Measurements from ENCODE around the gene MMP26.

Gene MMP26

DNA sequence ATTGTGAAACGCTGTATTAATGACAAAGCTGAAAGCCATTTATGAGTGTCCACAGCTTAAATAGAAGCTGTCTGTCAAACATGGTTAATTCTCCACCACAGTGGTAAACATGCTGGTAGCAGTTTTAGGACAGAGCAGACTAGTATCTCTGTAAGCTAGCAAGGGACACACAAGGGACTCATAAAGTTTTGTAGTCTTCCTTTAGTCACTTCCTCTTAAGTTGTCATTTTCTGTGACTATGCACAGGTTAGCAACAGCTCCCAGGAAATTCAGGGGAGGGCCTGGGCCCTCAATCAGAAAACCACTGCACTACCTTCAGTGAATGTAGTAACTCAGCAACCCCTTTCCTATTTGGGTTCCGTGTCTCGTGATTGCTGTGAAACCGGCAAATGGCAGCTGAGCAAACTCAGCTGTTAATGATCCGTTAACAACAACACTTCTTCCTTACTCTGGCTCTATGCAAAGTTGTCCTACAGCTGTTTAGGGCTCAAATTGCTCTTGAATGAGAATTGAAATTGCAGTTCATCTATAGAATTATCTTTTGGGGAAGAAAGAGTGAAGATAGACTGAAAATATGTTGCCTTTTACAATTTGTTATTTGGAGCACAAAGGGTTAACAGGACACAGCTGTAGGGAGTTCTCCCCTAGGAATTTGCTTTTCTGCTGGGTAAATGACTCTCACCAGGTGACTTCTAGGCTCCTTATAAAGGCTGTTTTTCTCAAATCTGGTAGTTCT, at the start of gene MMP26:
TSS of gene MMP26 (plus strand) at position 731 of the 736 bp plus-strand sequence.
- no peak within 1 kb of the TSS for H3K9ac ChIP-seq (ENCODE audit: insufficient read length)
- no peak for DNase-seq (ENCODE audit: low read depth, low spot score)
- H3K4me3 ChIP-seq = no peak within 1 kb of the TSS
- H3K27ac ChIP-seq = no peak within 1 kb of the TSS
- no peak for TF ChIP-seq FOXP2 (optimal IDR thresholded peaks at IDR 0.05; ENCODE audit: control extremely low read depth, extremely low read length, insufficient read depth)
- TF ChIP-seq EZH2 (IDR thresholded peaks at IDR 0.05) = no peak
- no peak for TF ChIP-seq POLR2AphosphoS5 (IDR thresholded peaks at IDR 0.05; ENCODE audit: borderline replicate concordance, low read depth, low read length)
- no peaks in the 10 kb centered on the region for H3K36me3 ChIP-seq (ENCODE audit: insufficient read depth, low read length)
- no peaks in the 10 kb centered on the region for H3K9me3 ChIP-seq (ENCODE audit: low read depth, low read length)

GRCh38 chr11:4658629-4659445, 45.7 kb upstream of the MMP26 start:
- Histone ChIP-seq H3K9me3 (ENCODE audit: low read depth, low read length) (no peaks in the 10 kb centered on the region), H3K9ac (ENCODE audit: insufficient read length) (no peak overlapping the region), H3K36me3 (ENCODE audit: insufficient read depth, low read length) (no peaks in the 10 kb centered on the region), H3K27ac (no peak overlapping the region), H3K4me3 (no peak overlapping the region)
- DNase-seq (ENCODE audit: low read depth, low spot score) = no peak
- TF ChIP-seq POLR2AphosphoS5 (IDR thresholded peaks at IDR 0.05; ENCODE audit: borderline replicate concordance, low read depth, low read length) (no peak), EZH2 (IDR thresholded peaks at IDR 0.05) (no peak), FOXP2 (optimal IDR thresholded peaks at IDR 0.05; ENCODE audit: control extremely low read depth, extremely low read length, insufficient read depth) (no peak)

- no peak for TF ChIP-seq FOXP2 (optimal IDR thresholded peaks at IDR 0.05; ENCODE audit: control extremely low read depth, extremely low read length, insufficient read depth)
- TF ChIP-seq POLR2AphosphoS5 (IDR thresholded peaks at IDR 0.05; ENCODE audit: borderline replicate concordance, low read depth, low read length) = no peak
- TF ChIP-seq EZH2 (IDR thresholded peaks at IDR 0.05) = no peak
- Histone ChIP-seq H3K4me3 (no peak overlapping the region), H3K9ac (ENCODE audit: insufficient read length) (no peak overlapping the region), H3K36me3 (ENCODE audit: insufficient read depth, low read length) (no peaks in the 10 kb centered on the region), H3K9me3 (ENCODE audit: low read depth, low read length) (no peaks in the 10 kb centered on the region), H3K27ac (no peak overlapping the region)
- no peak for DNase-seq (ENCODE audit: low read depth, low spot score)
These were observed 41.7 kb upstream of the MMP26 start for GRCh38 chr11:4662876-4663275.

- H3K4me3 ChIP-seq = no peak overlapping the region
- no peak overlapping the region for H3K9ac ChIP-seq (ENCODE audit: insufficient read length)
- H3K9me3 ChIP-seq (ENCODE audit: low read depth, low read length) = no peaks in the 10 kb centered on the region
- no peaks in the 10 kb centered on the region for H3K36me3 ChIP-seq (ENCODE audit: insufficient read depth, low read length)
- DNase-seq (ENCODE audit: low read depth, low spot score) = no peak
- no peak overlapping the region for H3K27ac ChIP-seq
- no peak for TF ChIP-seq EZH2 (IDR thresholded peaks at IDR 0.05)
- TF ChIP-seq POLR2AphosphoS5 (IDR thresholded peaks at IDR 0.05; ENCODE audit: borderline replicate concordance, low read depth, low read length) = no peak
- no peak for TF ChIP-seq FOXP2 (optimal IDR thresholded peaks at IDR 0.05; ENCODE audit: control extremely low read depth, extremely low read length, insufficient read depth)
These were observed 40.4 kb upstream of the MMP26 start for GRCh38 chr11:4664183-4664582.

DNA sequence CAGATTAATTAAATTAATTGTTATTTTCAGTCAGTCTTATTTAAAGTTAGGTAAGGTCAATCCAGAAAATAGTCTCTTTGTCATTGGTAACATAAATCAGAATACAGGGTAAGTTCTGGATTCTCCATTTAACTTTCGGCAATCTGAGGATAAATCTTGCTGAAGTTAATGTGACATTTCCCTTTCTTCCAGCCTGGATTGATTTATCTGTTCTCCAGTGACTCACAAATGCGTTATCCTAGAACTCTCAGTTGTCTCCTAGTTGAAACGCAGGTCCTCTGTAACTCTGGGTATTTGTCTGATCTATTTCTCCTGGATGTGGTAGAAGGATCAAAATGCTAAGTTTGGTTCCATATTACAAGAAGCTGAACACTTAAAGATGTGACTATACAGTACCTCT, 39.8 kb upstream of the MMP26 start:
- no peak overlapping the region for H3K4me3 ChIP-seq
- no peaks in the 10 kb centered on the region for H3K36me3 ChIP-seq (ENCODE audit: insufficient read depth, low read length)
- TF ChIP-seq EZH2 (IDR thresholded peaks at IDR 0.05) = no peak
- TF ChIP-seq FOXP2 (optimal IDR thresholded peaks at IDR 0.05; ENCODE audit: control extremely low read depth, extremely low read length, insufficient read depth) = no peak
- TF ChIP-seq POLR2AphosphoS5 (IDR thresholded peaks at IDR 0.05; ENCODE audit: borderline replicate concordance, low read depth, low read length) = no peak
- H3K27ac ChIP-seq = no peak overlapping the region
- H3K9ac ChIP-seq (ENCODE audit: insufficient read length) = no peak overlapping the region
- DNase-seq (ENCODE audit: low read depth, low spot score) = no peak
- H3K9me3 ChIP-seq (ENCODE audit: low read depth, low read length) = no peaks in the 10 kb centered on the region

DNA sequence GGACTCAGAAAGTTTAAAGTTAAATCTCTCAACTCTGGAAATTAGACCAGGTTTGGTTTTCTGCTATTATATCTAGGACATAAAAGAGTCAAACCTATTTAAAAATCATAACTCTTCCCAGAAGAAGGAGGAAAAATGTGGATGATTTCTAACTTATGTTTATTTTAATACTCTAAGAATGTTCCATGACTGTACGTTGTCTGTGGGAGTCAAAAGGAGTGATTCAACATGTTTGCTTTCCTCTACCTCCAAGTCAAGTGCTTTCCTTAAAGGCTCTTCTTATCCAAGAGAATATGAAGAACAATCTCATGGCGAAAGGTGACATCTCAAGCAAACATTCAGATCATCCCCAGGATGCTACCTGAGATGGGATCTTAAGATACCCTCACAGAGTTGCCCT, 39.2 kb upstream of the MMP26 start:
- no peaks in the 10 kb centered on the region for H3K36me3 ChIP-seq (ENCODE audit: insufficient read depth, low read length)
- DNase-seq (ENCODE audit: low read depth, low spot score) = no peak
- TF ChIP-seq POLR2AphosphoS5 (IDR thresholded peaks at IDR 0.05; ENCODE audit: borderline replicate concordance, low read depth, low read length) = no peak

GRCh38 chr11:4671741-4672140, 32.8 kb upstream of the MMP26 start:
- DNase-seq (ENCODE audit: low read depth, low spot score) = no peak
- Histone ChIP-seq H3K36me3 (ENCODE audit: insufficient read depth, low read length) (no peaks in the 10 kb centered on the region), H3K9ac (ENCODE audit: insufficient read length) (no peak overlapping the region), H3K27ac (no peak overlapping the region), H3K4me3 (no peak overlapping the region), H3K9me3 (ENCODE audit: low read depth, low read length) (no peaks in the 10 kb centered on the region)
- TF ChIP-seq POLR2AphosphoS5 (IDR thresholded peaks at IDR 0.05; ENCODE audit: borderline replicate concordance, low read depth, low read length) = no peak
- TF ChIP-seq EZH2 (IDR thresholded peaks at IDR 0.05) = no peak
- no peak for TF ChIP-seq FOXP2 (optimal IDR thresholded peaks at IDR 0.05; ENCODE audit: control extremely low read depth, extremely low read length, insufficient read depth)

More for the DNA sequence above, 39.2 kb upstream of the MMP26 start:
- Histone ChIP-seq H3K9me3 (ENCODE audit: low read depth, low read length) (no peaks in the 10 kb centered on the region), H3K9ac (ENCODE audit: insufficient read length) (no peak overlapping the region), H3K27ac (no peak overlapping the region), H3K4me3 (no peak overlapping the region)

GRCh38 chr11:4672470-4672869, 32.1 kb upstream of the MMP26 start:
- Histone ChIP-seq H3K9me3 (ENCODE audit: low read depth, low read length) (no peaks in the 10 kb centered on the region), H3K36me3 (ENCODE audit: insufficient read depth, low read length) (no peaks in the 10 kb centered on the region), H3K27ac (no peak overlapping the region), H3K4me3 (no peak overlapping the region), H3K9ac (ENCODE audit: insufficient read length) (no peak overlapping the region)
- DNase-seq (ENCODE audit: low read depth, low spot score) = no peak
- TF ChIP-seq POLR2AphosphoS5 (IDR thresholded peaks at IDR 0.05; ENCODE audit: borderline replicate concordance, low read depth, low read length) (no peak), EZH2 (IDR thresholded peaks at IDR 0.05) (no peak), FOXP2 (optimal IDR thresholded peaks at IDR 0.05; ENCODE audit: control extremely low read depth, extremely low read length, insufficient read depth) (no peak)

Data from SK-N-MC (cell line).